NOMO-1 treated with DMSO at 0.1 percent for 48 hours (cell line): ENCODE data around the gene PLA2R1.

ENCODE experiments used
- DNase-seq: peaks from one replicate; lab custom pipeline; 2025; ENCODE audit not compliant: unreplicated experiment; lab: John Stamatoyannopoulos, UW

PLA2R1 gene

DNA sequence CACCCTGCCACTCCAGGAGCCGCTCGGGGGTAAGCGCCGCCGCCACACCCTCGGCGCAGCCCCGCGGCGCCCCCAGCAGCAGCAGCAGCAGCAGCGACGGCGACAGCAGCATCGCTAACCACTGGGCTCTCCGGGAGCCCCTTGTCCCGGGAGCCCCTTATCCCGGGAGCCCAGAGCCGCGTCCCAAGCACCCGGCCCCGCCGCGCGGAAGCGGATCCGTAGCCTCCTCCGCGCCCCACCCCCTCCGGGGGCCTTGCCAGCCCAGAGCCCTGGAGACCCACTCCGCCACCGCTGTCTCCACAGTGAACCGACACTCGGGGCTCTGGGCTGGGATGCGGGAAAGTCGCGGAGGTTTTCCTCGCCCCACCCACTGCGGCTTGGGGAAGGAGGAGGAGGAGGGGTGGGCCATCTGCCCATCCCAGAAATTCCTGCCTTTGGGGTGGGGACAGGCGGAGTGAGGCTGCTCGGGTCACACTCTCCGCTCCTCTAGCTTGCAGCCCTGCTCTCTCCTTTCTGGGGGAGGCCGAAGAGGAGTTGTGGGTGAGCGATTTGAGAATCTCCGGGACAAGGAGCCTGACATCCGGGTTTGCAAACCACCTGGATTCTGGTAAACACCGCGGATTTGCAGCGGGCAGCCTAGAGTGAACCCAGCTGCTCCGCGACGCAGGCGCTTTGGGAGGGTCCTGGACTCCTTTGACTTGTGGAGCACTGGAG is at the start of gene PLA2R1:
Gene PLA2R1, minus strand, starts transcription at position 324 of the 714 bp plus-strand sequence. Its CDS starts 212 bp downstream, at position 112.
- no peak for DNase-seq

DNA sequence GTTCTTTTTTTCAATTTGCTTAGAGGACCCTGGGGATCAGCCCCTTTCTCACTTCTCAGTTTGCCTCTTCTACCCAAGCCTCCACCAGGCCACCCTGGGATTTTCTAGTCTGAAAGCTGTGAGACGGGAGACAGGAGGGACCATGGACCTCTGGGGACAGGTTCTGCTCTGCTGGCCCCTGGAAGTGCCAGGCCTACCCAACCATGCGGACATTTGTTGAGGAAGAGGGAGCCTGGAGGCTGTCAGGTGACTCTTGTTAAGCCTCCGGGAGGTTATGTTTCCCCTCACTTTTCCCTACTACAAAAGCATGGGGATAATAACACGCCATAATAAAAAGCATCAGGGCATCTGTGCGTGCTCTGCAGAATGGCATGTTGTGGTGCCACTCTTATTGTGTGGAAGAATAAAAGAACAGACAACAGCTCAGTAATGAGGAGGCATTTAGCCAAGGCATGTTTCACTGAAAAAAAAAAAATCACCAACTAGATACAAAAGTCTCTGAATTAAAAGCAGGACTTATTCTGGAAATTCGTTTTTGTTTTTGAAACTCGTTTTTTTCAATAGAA is 48.3 kb upstream of the PLA2R1 start:
- no peak for DNase-seq

GRCh38 chr2:160109939-160110673 is 47.7 kb upstream of the PLA2R1 start:
- DNase-seq: peak; percentile 61

- DNase-seq: peak; percentile 1
Measured at GRCh38 chr2:160109243-160109642, 46.8 kb upstream of the PLA2R1 start.

DNA sequence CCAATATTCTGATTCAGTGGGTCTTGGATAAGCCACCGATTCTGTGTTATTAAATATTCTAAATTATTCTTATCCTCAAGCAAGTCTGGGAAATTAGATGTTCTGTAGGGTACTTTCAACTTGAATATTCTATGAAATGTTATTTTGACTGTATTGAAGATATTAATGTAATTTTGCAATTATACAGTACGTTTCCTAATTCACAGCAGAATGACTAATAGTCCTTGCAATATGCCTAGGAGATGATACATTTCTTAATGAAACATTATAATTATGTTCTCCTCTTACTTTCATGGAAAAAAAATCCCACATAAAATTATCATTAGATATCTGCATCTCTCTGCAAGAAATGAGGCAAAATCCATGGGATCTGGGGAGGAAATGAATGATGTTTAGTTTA is 46.2 kb upstream of the PLA2R1 start:
- no peak for DNase-seq

DNA sequence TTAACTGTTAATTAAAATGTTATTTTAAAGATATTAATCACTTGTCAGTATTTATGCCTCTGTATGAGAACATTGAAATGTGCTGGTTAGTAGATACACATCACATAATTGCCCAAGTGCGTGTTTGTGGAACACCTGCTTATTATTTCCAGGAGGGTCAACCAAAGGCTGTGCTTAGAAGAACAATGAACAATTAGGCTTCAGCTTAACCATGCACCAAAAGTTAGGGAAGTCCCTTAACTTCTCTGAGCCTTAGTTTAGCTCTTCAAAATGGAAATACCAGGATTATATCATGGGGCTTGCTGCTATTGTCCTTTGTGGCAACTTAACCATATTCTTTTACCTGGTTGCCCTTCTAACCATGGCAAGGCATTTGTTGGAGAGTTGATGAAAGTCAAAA is 43.0 kb upstream of the PLA2R1 start:
- DNase-seq: no peak

- no peak for DNase-seq
Measured at GRCh38 chr2:160104115-160104514, 41.7 kb upstream of the PLA2R1 start.

GRCh38 chr2:160097326-160097725 is 34.9 kb upstream of the PLA2R1 start:
- DNase-seq: no peak

- DNase-seq: peak; percentile 74
Measured at GRCh38 chr2:160096409-160096808, 34.0 kb upstream of the PLA2R1 start.

DNA sequence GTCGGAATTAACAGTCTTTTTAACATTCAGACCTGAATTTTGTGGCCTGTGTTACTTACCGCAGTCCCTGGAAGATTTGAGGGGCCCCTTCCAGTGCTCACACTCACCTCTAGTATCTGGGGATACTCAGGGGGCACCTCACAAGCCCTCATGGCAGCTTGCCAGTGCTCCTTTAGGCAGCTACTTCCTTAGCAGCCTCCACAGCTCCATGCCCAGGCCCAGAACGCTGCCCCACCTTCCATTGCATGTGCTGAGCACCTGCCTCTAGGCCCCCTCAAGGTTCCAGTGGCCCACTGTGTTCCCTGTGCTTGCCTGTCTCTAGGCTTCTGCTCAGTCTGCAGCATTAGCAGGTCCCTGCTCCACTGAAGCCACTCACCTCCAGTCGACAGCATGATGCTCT is 30.0 kb upstream of the PLA2R1 start:
- no peak for DNase-seq

DNA sequence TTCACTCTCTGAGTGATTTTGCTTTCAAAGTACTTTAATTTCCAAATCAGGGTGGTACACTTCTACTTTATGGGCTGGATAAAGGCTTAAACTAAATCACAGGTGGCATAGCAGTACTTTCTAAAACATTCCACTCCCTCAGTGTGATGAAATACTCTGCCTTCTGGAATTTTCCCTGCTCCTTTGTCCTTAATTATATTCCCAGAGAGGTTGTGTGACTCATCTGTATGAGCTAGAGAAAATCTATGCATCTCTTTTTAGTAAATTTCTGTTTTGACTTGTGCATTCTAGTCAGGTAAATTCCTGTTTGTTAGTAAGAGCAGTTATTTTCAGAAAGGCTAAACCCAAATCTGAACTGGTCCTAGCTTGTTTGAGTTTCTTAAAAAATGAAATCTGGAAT is 29.0 kb upstream of the PLA2R1 start:
- DNase-seq: no peak

DNA sequence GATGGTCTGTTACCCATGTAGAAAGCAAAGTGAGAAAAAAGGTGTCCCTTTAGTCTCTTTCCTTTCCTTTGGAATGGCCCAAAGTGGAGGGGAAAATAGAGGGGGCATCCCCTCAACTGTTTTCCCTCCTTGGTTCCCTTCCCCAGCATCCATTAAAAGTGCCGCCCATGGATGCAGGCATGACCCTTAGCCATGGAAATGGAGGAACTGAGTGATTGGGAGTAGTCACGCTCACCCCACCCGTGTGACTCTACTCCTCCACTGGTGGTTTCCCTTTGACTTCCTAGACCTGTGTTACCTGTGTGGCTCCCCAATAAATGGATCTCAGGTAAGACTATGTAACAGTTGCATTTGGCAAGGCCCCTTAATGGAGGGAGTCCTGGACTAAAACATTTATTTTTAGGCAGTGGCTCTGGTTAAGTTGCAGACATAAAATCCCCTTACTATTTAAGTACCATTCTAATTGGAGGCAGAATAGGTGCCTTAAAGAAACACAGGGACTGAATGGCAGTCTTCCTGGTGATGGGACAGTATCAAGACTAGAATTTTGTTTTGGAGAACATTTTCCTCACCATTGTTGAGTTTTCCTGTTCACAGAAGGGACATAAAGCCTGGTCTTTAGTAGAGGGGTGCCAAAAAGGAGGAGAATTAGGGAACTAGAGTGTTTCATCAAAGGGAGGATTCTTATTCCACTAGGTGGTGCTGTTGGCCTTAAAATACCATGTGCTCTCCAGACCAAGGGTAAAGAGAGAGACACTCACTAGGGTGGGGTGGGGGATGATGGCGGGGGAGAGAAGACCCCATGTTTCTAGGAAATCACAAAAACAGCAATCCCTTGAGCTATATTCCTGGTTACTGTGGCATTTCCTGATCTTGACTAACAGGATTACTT is 25.7 kb upstream of the PLA2R1 start:
- peak; percentile 18 for DNase-seq

- DNase-seq: no peak
Measured at GRCh38 chr2:160085662-160086061, 23.2 kb upstream of the PLA2R1 start.

DNA sequence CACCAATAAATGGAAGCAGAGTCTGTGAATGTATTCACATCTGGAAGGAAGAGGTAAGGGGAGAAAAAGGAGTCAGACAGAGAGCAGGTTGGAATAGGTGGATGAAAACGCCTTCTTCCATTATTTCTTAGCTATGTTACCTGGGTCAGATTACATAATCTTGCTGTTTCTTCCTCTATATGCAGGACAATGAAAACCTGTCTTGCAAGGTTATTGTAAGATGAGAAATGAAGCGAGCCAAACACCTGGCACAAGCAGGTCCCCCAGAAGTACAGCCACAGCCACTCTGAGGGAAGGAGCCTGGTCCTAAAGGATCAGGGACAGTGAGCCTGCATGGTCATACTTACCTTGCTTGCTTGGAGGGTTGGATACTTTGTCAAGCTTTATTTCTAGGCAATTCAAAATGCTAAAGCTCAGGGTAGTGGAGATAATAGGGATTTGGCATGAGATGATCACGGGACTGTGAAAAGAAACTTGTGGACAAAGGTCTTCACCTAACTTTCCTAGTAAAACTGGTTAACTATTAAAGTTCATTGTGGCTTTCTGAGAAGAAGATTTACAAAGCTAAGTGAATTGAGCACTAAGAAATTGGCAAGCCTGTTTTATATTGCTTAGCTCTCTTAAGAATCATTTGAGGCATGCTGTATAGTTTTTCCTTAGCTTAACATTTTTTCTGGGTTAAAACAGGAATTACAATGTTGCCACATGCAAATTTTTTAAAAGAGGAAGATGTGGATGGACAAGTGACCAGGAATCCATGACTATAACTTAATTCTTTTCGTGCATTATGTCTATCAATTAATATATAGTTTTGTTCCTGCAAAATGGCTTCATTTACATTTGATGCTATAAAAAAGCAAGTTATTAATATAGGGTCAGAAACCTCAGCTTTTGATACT is 15.7 kb upstream of the PLA2R1 start:
- no peak for DNase-seq

GRCh38 chr2:160076914-160077313 is 14.5 kb upstream of the PLA2R1 start:
- peak; percentile 51 for DNase-seq

GRCh38 chr2:160076241-160076640 is 13.8 kb upstream of the PLA2R1 start:
- no peak for DNase-seq

- no peak for DNase-seq
Measured at GRCh38 chr2:160075171-160075570, 12.8 kb upstream of the PLA2R1 start.

GRCh38 chr2:160073284-160073888 is 11.0 kb upstream of the PLA2R1 start:
- DNase-seq: no peak

DNA sequence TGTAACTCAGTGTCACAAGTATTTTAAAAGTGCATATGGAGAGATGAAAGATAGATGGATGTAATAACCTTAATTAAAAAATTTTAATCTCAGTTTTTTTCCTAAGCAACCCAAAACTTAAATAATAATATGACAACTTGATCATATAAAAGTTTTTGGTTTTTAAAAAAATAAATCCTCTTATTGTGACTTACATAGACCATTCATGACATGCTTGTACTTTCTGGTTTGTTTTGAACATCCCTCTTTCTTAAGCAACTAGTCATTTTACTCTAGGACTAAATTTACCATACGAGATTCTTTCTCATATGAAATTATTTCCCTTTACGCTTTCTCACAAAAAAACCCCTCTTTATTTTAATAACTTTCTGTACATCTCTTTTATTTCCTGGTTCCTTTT is 6.5 kb upstream of the PLA2R1 start:
- no peak for DNase-seq

GRCh38 chr2:160064916-160065315 is 2.5 kb upstream of the PLA2R1 start:
- no peak for DNase-seq
